ENCODE results near the gene SCGB1D1. TPM values are rescaled to one million over a fixed set of nuclear protein-coding genes. Genes with fewer than 3 reads are reported as not detected.

Gene SCGB1D1
- total RNA-seq, 1 donor from 2014 or later, result not detected

DNA sequence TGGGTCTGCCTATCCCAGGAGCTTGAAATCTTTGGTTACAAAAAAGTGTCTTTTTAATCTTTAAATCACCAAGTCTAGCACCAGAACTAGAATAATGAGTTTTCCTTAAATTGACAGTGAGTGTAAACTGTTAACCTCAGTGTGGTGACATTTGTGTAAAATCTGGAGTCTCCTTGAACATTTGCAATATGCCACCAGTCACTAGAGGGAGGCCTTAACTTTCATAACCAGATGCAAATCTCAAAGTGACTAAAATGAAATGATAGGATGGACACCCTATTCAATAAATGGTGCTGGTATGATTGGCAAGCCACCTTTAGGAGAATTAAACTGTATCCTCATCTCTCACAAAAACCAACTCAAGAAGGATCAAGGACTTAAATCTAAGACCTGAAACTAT lies 43.7 kb downstream of the SCGB1D1 start:
- DNase-seq (ENCODE audit: low spot score), result no peak

DNA sequence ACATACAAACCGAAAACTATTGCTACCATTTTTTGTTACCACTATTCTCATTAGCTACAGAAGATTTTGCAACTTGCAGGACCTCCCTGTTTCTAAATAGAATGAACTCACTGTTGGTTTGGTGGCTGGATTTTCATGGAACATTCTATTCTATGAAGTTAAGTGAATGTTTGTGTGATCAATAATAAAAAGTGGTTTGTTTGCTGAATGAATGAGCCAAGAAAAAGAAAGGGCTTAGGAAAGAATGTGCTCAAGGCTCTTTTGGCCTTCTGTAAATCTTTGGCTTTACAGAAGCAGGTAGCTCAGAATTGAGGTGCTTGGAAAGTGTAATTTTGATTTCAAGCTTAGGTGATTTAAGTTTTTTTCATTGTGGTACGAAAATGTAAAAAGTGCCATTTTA lies 46.2 kb downstream of the SCGB1D1 start:
- DNase-seq (ENCODE audit: low spot score), result no peak

DNA sequence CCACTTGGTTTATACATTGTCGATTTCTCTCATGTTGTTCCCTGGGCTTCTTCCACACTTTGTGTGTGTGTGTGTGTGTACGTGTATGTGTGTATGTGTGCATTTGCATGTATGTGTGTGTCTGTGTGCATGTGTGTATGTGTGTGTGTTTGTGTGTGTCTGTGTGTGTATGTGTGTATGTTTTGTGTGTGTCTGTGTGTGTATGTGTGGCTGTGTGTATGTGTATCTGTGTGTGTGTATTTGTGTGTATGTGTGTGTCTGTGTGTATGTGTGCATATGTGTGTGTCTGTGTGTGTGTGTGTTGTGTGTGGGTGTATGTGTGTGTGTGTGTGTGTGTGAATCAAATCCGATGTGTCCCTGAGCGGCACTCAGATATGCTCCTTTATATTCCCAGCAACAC lies 47.5 kb downstream of the SCGB1D1 start:
- no peak for DNase-seq (ENCODE audit: low spot score)

DNA sequence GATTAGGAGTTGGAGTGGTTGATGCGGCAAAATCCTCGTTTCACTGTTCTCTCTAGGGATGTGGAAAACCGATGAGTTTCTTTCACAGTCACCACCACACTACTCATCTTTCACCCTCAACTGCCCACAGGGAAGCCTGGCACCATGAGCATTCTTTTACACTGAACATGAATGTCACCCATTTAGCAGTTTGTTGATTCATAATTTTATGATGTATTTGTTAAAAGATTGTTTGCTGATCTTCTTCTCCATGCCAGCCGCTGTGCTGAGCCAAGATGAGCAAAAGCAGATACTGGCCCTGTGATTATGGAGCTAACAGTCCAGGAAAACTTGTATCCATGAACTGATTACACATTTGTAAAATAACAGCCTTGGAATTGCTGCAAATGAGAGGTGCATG lies 48.1 kb downstream of the SCGB1D1 start:
- DNase-seq (ENCODE audit: low spot score), result no peak

DNA sequence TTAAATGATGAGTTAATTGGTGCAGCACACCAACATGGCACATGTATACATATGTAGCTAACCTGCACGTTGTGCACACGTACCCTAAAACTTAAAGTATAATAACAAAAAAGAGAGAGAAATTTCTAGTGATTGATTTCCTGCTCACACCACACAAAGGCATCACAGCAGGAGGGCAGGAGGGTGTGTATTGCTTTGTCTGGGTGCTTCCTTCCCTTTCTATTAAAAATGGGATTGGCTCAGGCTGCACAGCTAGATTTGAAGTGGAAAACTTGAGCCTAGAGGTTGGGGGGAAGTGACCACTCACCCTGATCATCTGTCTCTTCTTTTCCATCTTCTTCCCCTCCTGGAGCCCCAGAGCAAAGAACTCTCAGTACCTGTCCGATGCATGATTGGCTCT lies 51.1 kb downstream of the SCGB1D1 start:
- no peak for DNase-seq (ENCODE audit: low spot score)

DNA sequence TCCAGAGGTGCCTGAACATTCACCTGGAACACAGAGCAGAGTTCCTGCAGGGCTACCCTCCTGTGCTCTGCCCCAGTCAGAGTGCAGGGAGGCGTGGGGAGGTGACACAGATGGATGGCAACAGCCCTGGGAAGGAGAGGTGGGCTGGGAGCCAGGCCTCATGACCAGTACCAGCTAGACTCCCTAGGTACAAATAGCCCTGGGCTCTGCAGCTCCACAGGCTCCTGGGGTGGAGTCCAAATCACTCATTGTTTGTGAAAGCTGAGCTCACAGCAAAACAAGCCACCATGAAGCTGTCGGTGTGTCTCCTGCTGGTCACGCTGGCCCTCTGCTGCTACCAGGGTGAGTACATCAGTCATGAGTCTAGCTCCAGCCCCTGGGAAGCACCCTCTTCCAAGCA lies 52.0 kb downstream of the SCGB1D1 start, which contains the start of gene SCGB1D2:
SCGB1D2 (plus strand) TSS at position 219 of the 400 bp plus-strand sequence; CDS start at position 288, 69 bp downstream.
- DNase-seq (ENCODE audit: low spot score), result peak; percentile 36

Other genes starting within 250 kb of the SCGB1D1 start
- 2.8 TPM for gene BEST1, start 239.9 kb upstream of the SCGB1D1 start, total RNA-seq
- 2,359 TPM for gene FTH1, start 222.6 kb upstream of the SCGB1D1 start, total RNA-seq
- 22.8 TPM for gene INCENP, start 66.2 kb upstream of the SCGB1D1 start, total RNA-seq
- 29.1 TPM for gene SCGB2A1, start 18.5 kb downstream of the SCGB1D1 start, total RNA-seq
- gene SCGB1D2, start 52.0 kb downstream of the SCGB1D1 start, total RNA-seq, result not detected
- gene SCGB2A2, start 79.9 kb downstream of the SCGB1D1 start, total RNA-seq, result not detected
- not detected for gene SCGB1D4, start 108.9 kb downstream of the SCGB1D1 start, total RNA-seq
- 110 TPM for gene ASRGL1, start 147.2 kb downstream of the SCGB1D1 start, total RNA-seq
- 2.7 TPM for gene SCGB1A1, start 228.8 kb downstream of the SCGB1D1 start, total RNA-seq

Measured in mucosa of gallbladder (tissue), 1 donor.